Liver (tissue), 9 donors: ENCODE data around the gene NR0B2. TPM values are rescaled to one million over a fixed set of nuclear protein-coding genes. Genes with fewer than 3 reads are reported as not detected.
A peak's percentile ranks its signal among the peaks of the same experiment; 100 is the strongest.

Experiments
- DNase-seq: peaks from one replicate; pipeline ENCODE4 v3.0.0-alpha.2; 2017; ENCODE audit warnings: low spot score
- H3K27ac ChIP-seq, 2 donors: one replicate each; pipeline ENCODE4 v1.7.0; 2013; ENCODE audit warnings: inconsistent platforms in 2 of 2, low read length in 2 of 2, control low read depth in 1 of 2, low read depth in 1 of 2, mild to moderate bottlenecking in 1 of 2
- H3K27me3 ChIP-seq, 4 donors: one replicate each; pipeline versions ENCODE4 v1.6.1 to v1.7.0; 2013; ENCODE audit warnings: low read length in 3 of 4, inconsistent platforms in 1 of 4, mild to moderate bottlenecking in 1 of 4, moderate library complexity in 1 of 4; ENCODE audit not compliant: control insufficient read depth in 4 of 4, insufficient read depth in 4 of 4
- H3K36me3 ChIP-seq, 4 donors: one replicate each; pipeline versions ENCODE4 v1.6.1 to v1.7.0; 2013; ENCODE audit warnings: low read length in 3 of 4, mild to moderate bottlenecking in 3 of 4, low read depth in 1 of 4, moderate library complexity in 1 of 4; ENCODE audit not compliant: control insufficient read depth in 4 of 4, insufficient read depth in 3 of 4
- H3K4me1 ChIP-seq, 4 donors: one replicate each; pipeline versions ENCODE4 v1.6.1 to v1.7.0; 2013; ENCODE audit warnings: low read length in 3 of 4, mild to moderate bottlenecking in 3 of 4, moderate library complexity in 1 of 4; ENCODE audit not compliant: control insufficient read depth in 4 of 4, insufficient read depth in 4 of 4
- H3K4me3 ChIP-seq, 3 donors: one replicate each; pipeline versions ENCODE4 v1.6.1 to v1.7.0; 2013; ENCODE audit warnings: low read length in 3 of 3, control low read depth in 1 of 3, low read depth in 1 of 3, mild to moderate bottlenecking in 1 of 3
- H3K9ac ChIP-seq, 2 donors: one replicate each; pipeline ENCODE4 v1.7.0; 2013; ENCODE audit warnings: low read length in 2 of 2, mild to moderate bottlenecking in 2 of 2, moderate library complexity in 2 of 2, control low read depth in 1 of 2, low read depth in 1 of 2
- H3K9me3 ChIP-seq, 4 donors: one replicate each; pipeline versions ENCODE4 v1.6.1 to v1.7.0; 2013; ENCODE audit warnings: low read length in 3 of 4; ENCODE audit not compliant: control insufficient read depth in 4 of 4
- ATF3 ChIP-seq: IDR thresholded peaks from 2 replicates; pipeline ENCODE4 v1.6.1; 2016; ENCODE audit warnings: antibody characterized with exemption
- CTCF ChIP-seq: fragments of 150-350 bp; IDR thresholded peaks from 2 replicates; pipeline ENCODE4 v1.5.1; 2017; ENCODE audit warnings: improper control_type of control experiment, low read depth, low read length; ENCODE audit not compliant: missing input control
- EGR1 ChIP-seq, 2 donors: IDR thresholded peaks; 2 replicates each; pipeline ENCODE4 v1.6.1; 2016 to 2018; ENCODE audit warnings: antibody characterized with exemption in 2 of 2, low read depth in 2 of 2
- FOXA1 ChIP-seq: IDR thresholded peaks from 2 replicates; pipeline ENCODE4 v1.6.1; 2016; ENCODE audit warnings: antibody characterized with exemption
- FOXA2 ChIP-seq: IDR thresholded peaks from 2 replicates; pipeline ENCODE4 v1.6.1; 2016; ENCODE audit warnings: antibody characterized with exemption
- GABPA ChIP-seq, 2 donors: IDR thresholded peaks in 1 of 2; conservative IDR thresholded peaks in 1 of 2; 2 replicates each; pipeline ENCODE4 v1.6.1; 2016; ENCODE audit warnings: antibody characterized with exemption in 2 of 2, mild to moderate bottlenecking in 1 of 2, moderate library complexity in 1 of 2
- HNF4A ChIP-seq, 2 donors: conservative IDR thresholded peaks; 2 replicates each; pipeline ENCODE4 v1.6.1; 2016; ENCODE audit warnings: antibody characterized with exemption in 2 of 2, mild to moderate bottlenecking in 2 of 2
- HNF4G ChIP-seq: IDR thresholded peaks from 2 replicates; pipeline ENCODE4 v1.6.1; 2016; ENCODE audit warnings: antibody characterized with exemption
- JUND ChIP-seq, 2 donors: IDR thresholded peaks; 2 replicates each; pipeline ENCODE4 v1.6.1; 2016; ENCODE audit warnings: antibody characterized with exemption in 2 of 2
- MAX ChIP-seq: IDR thresholded peaks from 2 replicates; pipeline ENCODE4 v1.6.1; 2016; ENCODE audit warnings: antibody characterized with exemption
- NR2F2 ChIP-seq: IDR thresholded peaks from 2 replicates; pipeline ENCODE4 v1.6.1; 2016; ENCODE audit warnings: antibody characterized with exemption
- RAD21 ChIP-seq, 2 donors: IDR thresholded peaks; 2 replicates each; pipeline ENCODE4 v1.6.1; 2016; ENCODE audit warnings: antibody characterized with exemption in 2 of 2, mild to moderate bottlenecking in 2 of 2
- REST ChIP-seq: IDR thresholded peaks from 2 replicates; pipeline ENCODE4 v1.6.1; 2016; ENCODE audit warnings: antibody characterized with exemption, mild to moderate bottlenecking
- RXRA ChIP-seq, 2 donors: IDR thresholded peaks; 2 replicates each; pipeline ENCODE4 v1.6.1; 2017 to 2018; ENCODE audit warnings: antibody characterized with exemption in 2 of 2, mild to moderate bottlenecking in 1 of 2
- SP1 ChIP-seq: IDR thresholded peaks from 2 replicates; pipeline ENCODE4 v1.6.1; 2018; ENCODE audit warnings: antibody characterized with exemption, mild to moderate bottlenecking
- TAF1 ChIP-seq: conservative IDR thresholded peaks from 2 replicates; pipeline ENCODE4 v1.6.1; 2016; ENCODE audit warnings: antibody characterized with exemption, mild to moderate bottlenecking
- YY1 ChIP-seq: IDR thresholded peaks from 2 replicates; pipeline ENCODE4 v1.6.1; 2016; ENCODE audit warnings: antibody characterized with exemption, mild to moderate bottlenecking
- ZBTB33 ChIP-seq: IDR thresholded peaks from 2 replicates; pipeline ENCODE4 v1.6.1; 2016; ENCODE audit warnings: antibody characterized with exemption
- WGBS: extraction: QIAGEN DNeasy Blood & Tissue Kit; methylation state at CpG from one replicate; pipeline ENCODE4 v1.1.7; 2013; 5-methylcytosine and 5-hydroxymethylcytosine counted together
- polyA plus RNA-seq, 2 donors: library from polyadenylated mRNA; stranded (reverse) in 1 of 2; unstranded in 1 of 2; fragments of 200-250 nt in 1 of 2; fragments of >200 nt in 1 of 2; fragmentation: Nextera tagmentation in 1 of 2; extraction: Ambion mirVana in 1 of 2; gene quantifications; one replicate each; pipeline versions ENCODE4 v1.2.1 to v1.2.3, GENCODE V29; 2013 to 2015
- total RNA-seq, 2 donors: library from RNA; depleted of rRNA; stranded (reverse); fragments of >200 nt; gene quantifications; one replicate each; pipeline ENCODE4 v1.2.3, GENCODE V29; 2014
- donor health status: healthy.
- donor health status: healthy.
- donor health status: healthy.
- donor health status: healthy.
- donor health status: healthy.

The NR0B2 gene
- total and polyA plus RNA-seq, 4 donors: 15.7 to 166 (median 40.6) TPM

- no peak for TF ChIP-seq CTCF
- no peak for TF ChIP-seq ATF3
- no peak for TF ChIP-seq MAX
- no peak for TF ChIP-seq HNF4A (conservative IDR thresholded peaks at IDR 0.05)
Measured at GRCh38 chr1:26938659-26939025, 24.9 kb upstream of the NR0B2 start (continued).

- H3K4me3 ChIP-seq: no peak overlapping the region
- WGBS: 29% methylated on average over 4 of the region's 4 CpGs
- TF ChIP-seq GABPA (IDR thresholded peaks at IDR 0.05 in 1 of 2, conservative IDR thresholded peaks at IDR 0.05 in 1 of 2) (peak in 1 of 2 donors; percentile 74), RAD21 (IDR thresholded peaks at IDR 0.05) (peak; percentile 47 to 63), HNF4G (peak; percentile 90), RXRA (IDR thresholded peaks at IDR 0.05) (peak; percentile 99 to 100), ATF3 (peak; percentile 58), TAF1 (peak; percentile 82), JUND (IDR thresholded peaks at IDR 0.05) (peak; percentile 70 to 92), REST (no peak), MAX (peak; percentile 99), FOXA2 (peak; percentile 78), EGR1 (IDR thresholded peaks at IDR 0.05; ENCODE audit: low read depth in 2 of 2) (peak; percentile 36 to 91), NR2F2 (peak; percentile 98), SP1 (peak; percentile 99), ZBTB33 (peak; percentile 93), FOXA1 (peak; percentile 91), CTCF (no peak), YY1 (peak; percentile 87), HNF4A (conservative IDR thresholded peaks at IDR 0.05) (peak; percentile 97)
- H3K9me3 ChIP-seq: no peaks in the 10 kb centered on the region
- H3K27me3 ChIP-seq: no peaks in the 10 kb centered on the region
- H3K27ac ChIP-seq: peak overlapping the region; percentile 75 to 91
- peak; percentile 55 for DNase-seq
- peaks cover 7 to 17% (median 11%) of the 10 kb centered on the region in 4 donors for H3K36me3 ChIP-seq
- H3K4me1 ChIP-seq: peaks cover 20 to 41% (median 33%) of the 10 kb centered on the region in 4 donors
- no peak overlapping the region for H3K9ac ChIP-seq
Measured at GRCh38 chr1:26938004-26938658, 24.4 kb upstream of the NR0B2 start.
